ENCODE measurements around the gene LGR4. TPM values are rescaled to one million over a fixed set of nuclear protein-coding genes. Genes with fewer than 3 reads are reported as not detected.
"Not testable (repeated sequence)": the region's sequence is repeated elsewhere in the genome, so short reads cannot be mapped to it uniquely, and the experiment has no call there.

Gene LGR4
- total RNA-seq, 2 experiments from 2014 or later = 0.12 to 0.29 TPM

- POLR2A ChIA-PET = no interaction called here
- CTCF ChIA-PET = interaction anchor here (0.6 kb wide), 1 partner anchor 60 kb away, joined by 3 read pairs; no protein-coding TSS in a partner anchor
- no peak overlapping the region for H3K4me3 Mint-ChIP-seq
- no peaks in the 10 kb centered on the region for H3K27me3 Mint-ChIP-seq
- no peaks in the 10 kb centered on the region for H3K9me3 Mint-ChIP-seq
- H3K36me3 Mint-ChIP-seq (ENCODE audit: low read depth) = no peaks in the 10 kb centered on the region
- no peak for DNase-seq
- H3K27ac Mint-ChIP-seq = no peak overlapping the region
- H3K4me1 Mint-ChIP-seq = peaks cover 15% of the 10 kb centered on the region
Observed at GRCh38 chr11:27357250-27357649, 115.3 kb downstream of the LGR4 start.

GRCh38 chr11:27356624-27357222, 115.9 kb downstream of the LGR4 start:
- Mint-ChIP-seq H3K4me1 (peaks cover 10% of the 10 kb centered on the region), H3K27me3 (no peaks in the 10 kb centered on the region), H3K36me3 (ENCODE audit: low read depth) (peaks cover 2% of the 10 kb centered on the region), H3K27ac (no peak overlapping the region), H3K9me3 (no peaks in the 10 kb centered on the region), H3K4me3 (no peak overlapping the region)
- POLR2A ChIA-PET = no interaction called here
- no peak for DNase-seq
- CTCF ChIA-PET = interaction anchor here (0.6 kb wide), 1 partner anchor 59 kb away, joined by 3 read pairs; no protein-coding TSS in a partner anchor

- peaks cover 5% of the 10 kb centered on the region for H3K4me1 Mint-ChIP-seq
- ChIA-PET POLR2A (no interaction called here), CTCF (interaction anchor here (1.0 kb wide), 1 partner anchor 18 kb away, joined by 3 read pairs; no protein-coding TSS in a partner anchor)
- no peak overlapping the region for H3K27ac Mint-ChIP-seq
- no peak for DNase-seq
- H3K36me3 Mint-ChIP-seq (ENCODE audit: low read depth) = peaks cover 2% of the 10 kb centered on the region
- no peak overlapping the region for H3K4me3 Mint-ChIP-seq
- no peaks in the 10 kb centered on the region for H3K9me3 Mint-ChIP-seq
- H3K27me3 Mint-ChIP-seq = no peaks in the 10 kb centered on the region
Observed at GRCh38 chr11:27355575-27356104, 117.0 kb downstream of the LGR4 start.

- Mint-ChIP-seq H3K27ac (no peak overlapping the region), H3K4me1 (peaks cover 4% of the 10 kb centered on the region)
- CTCF ChIA-PET = interaction anchor here (0.7 kb wide), 1 partner anchor 511 kb away, joined by 3 read pairs; no protein-coding TSS in a partner anchor
Observed at GRCh38 chr11:27354359-27354965, 118.1 kb downstream of the LGR4 start.

GRCh38 chr11:27353593-27354358, 118.8 kb downstream of the LGR4 start:
- H3K9me3 Mint-ChIP-seq = no peaks in the 10 kb centered on the region
- H3K27me3 Mint-ChIP-seq = no peaks in the 10 kb centered on the region
- no peak overlapping the region for H3K27ac Mint-ChIP-seq
- CTCF ChIA-PET = no interaction called here
- DNase-seq = no peak
- no peak overlapping the region for H3K4me3 Mint-ChIP-seq
- POLR2A ChIA-PET = no interaction called here
- H3K36me3 Mint-ChIP-seq (ENCODE audit: low read depth) = peaks cover 7% of the 10 kb centered on the region
- peaks cover 2% of the 10 kb centered on the region for H3K4me1 Mint-ChIP-seq

More at GRCh38 chr11:27354359-27354965, 118.1 kb downstream of the LGR4 start:
- no peak for DNase-seq
- POLR2A ChIA-PET = no interaction called here
- H3K27me3 Mint-ChIP-seq = no peaks in the 10 kb centered on the region
- no peak overlapping the region for H3K4me3 Mint-ChIP-seq
- peaks cover 7% of the 10 kb centered on the region for H3K36me3 Mint-ChIP-seq (ENCODE audit: low read depth)
- H3K9me3 Mint-ChIP-seq = no peaks in the 10 kb centered on the region

- Mint-ChIP-seq H3K27ac (no peak overlapping the region), H3K4me1 (no peaks in the 10 kb centered on the region), H3K27me3 (no peaks in the 10 kb centered on the region), H3K4me3 (no peak overlapping the region), H3K9me3 (no peaks in the 10 kb centered on the region), H3K36me3 (ENCODE audit: low read depth) (peaks cover 7% of the 10 kb centered on the region)
- ChIA-PET POLR2A (no interaction called here), CTCF (no interaction called here)
- no peak for DNase-seq
Observed at GRCh38 chr11:27352781-27353180, 119.8 kb downstream of the LGR4 start.

- POLR2A ChIA-PET = no interaction called here
- no peaks in the 10 kb centered on the region for H3K27me3 Mint-ChIP-seq
Observed at GRCh38 chr11:27350511-27350910, 122.1 kb downstream of the LGR4 start.

GRCh38 chr11:27349919-27350318, 122.7 kb downstream of the LGR4 start:
- POLR2A ChIA-PET = no interaction called here
- H3K27me3 Mint-ChIP-seq = no peaks in the 10 kb centered on the region
- H3K36me3 Mint-ChIP-seq (ENCODE audit: low read depth) = peaks cover 7% of the 10 kb centered on the region
- H3K4me3 Mint-ChIP-seq = no peak overlapping the region
- H3K4me1 Mint-ChIP-seq = no peaks in the 10 kb centered on the region
- DNase-seq = no peak
- H3K9me3 Mint-ChIP-seq = no peaks in the 10 kb centered on the region
- no peak overlapping the region for H3K27ac Mint-ChIP-seq
- CTCF ChIA-PET = no interaction called here

More at GRCh38 chr11:27350511-27350910, 122.1 kb downstream of the LGR4 start:
- no peak for DNase-seq
- Mint-ChIP-seq H3K4me1 (no peaks in the 10 kb centered on the region), H3K36me3 (ENCODE audit: low read depth) (peaks cover 7% of the 10 kb centered on the region), H3K9me3 (no peaks in the 10 kb centered on the region), H3K27ac (no peak overlapping the region), H3K4me3 (no peak overlapping the region)
- CTCF ChIA-PET = interaction anchor here (1.9 kb wide), 1 partner anchor 13 kb away, joined by 4 read pairs; the partner anchor contains the start of gene CCDC34

GRCh38 chr11:27348340-27348873, 124.2 kb downstream of the LGR4 start:
- Mint-ChIP-seq H3K4me1 (no peaks in the 10 kb centered on the region), H3K9me3 (no peaks in the 10 kb centered on the region), H3K27ac (no peak overlapping the region), H3K4me3 (no peak overlapping the region), H3K27me3 (no peaks in the 10 kb centered on the region), H3K36me3 (ENCODE audit: low read depth) (peaks cover 7% of the 10 kb centered on the region)
- ChIA-PET POLR2A (no interaction called here), CTCF (no interaction called here)
- DNase-seq = no peak

- H3K4me1 Mint-ChIP-seq = no peaks in the 10 kb centered on the region
- H3K9me3 Mint-ChIP-seq = no peaks in the 10 kb centered on the region
- CTCF ChIA-PET = no interaction called here
Observed at GRCh38 chr11:27347359-27348339, 124.9 kb downstream of the LGR4 start.

GRCh38 chr11:27339941-27340340, 132.6 kb downstream of the LGR4 start:
- POLR2A ChIA-PET = no interaction called here
- Mint-ChIP-seq H3K9me3 (no peaks in the 10 kb centered on the region), H3K4me3 (no peak overlapping the region), H3K27me3 (no peaks in the 10 kb centered on the region), H3K4me1 (no peaks in the 10 kb centered on the region), H3K36me3 (ENCODE audit: low read depth) (peaks cover 9% of the 10 kb centered on the region), H3K27ac (no peak overlapping the region)
- no peak for DNase-seq
- CTCF ChIA-PET = no interaction called here

More at GRCh38 chr11:27347359-27348339, 124.9 kb downstream of the LGR4 start:
- H3K27me3 Mint-ChIP-seq = no peaks in the 10 kb centered on the region
- H3K27ac Mint-ChIP-seq = no peak overlapping the region
- POLR2A ChIA-PET = no interaction called here
- DNase-seq = no peak
- H3K36me3 Mint-ChIP-seq (ENCODE audit: low read depth) = peaks cover 7% of the 10 kb centered on the region
- H3K4me3 Mint-ChIP-seq = no peak overlapping the region

GRCh38 chr11:27334764-27335163, 137.8 kb downstream of the LGR4 start:
- H3K27me3 Mint-ChIP-seq, H3K9me3 Mint-ChIP-seq, CTCF ChIA-PET, H3K4me1 Mint-ChIP-seq, DNase-seq, H3K4me3 Mint-ChIP-seq, H3K27ac Mint-ChIP-seq, POLR2A ChIA-PET: not testable (repeated sequence)
- H3K36me3 Mint-ChIP-seq (ENCODE audit: low read depth) = peaks cover 12% of the 10 kb centered on the region
